ENCODE results near the gene EIF4A3.

EIF4A3 gene

GRCh38 chr17:80147035-80147822, at the start of gene EIF4A3:
EIF4A3 (minus strand) TSS chr17:80147128; CDS start chr17:80146961, 167 bp downstream.
- intact Hi-C loops (cut with DNase I): loop anchor here (2.0 to 10.0 kb wide), 3 partner anchors 46 to 118 kb away; partner anchors contain the start of genes GAA, RNF213, SGSH and SLC26A11
- peak; percentile 93 to 99 (median 98) for DNase-seq

GRCh38 chr17:80196652-80197051, 49.7 kb upstream of the EIF4A3 start:
- intact Hi-C loops (cut with DNase I): no loop called here
- DNase-seq: no peak

GRCh38 chr17:80195671-80196529, 49.0 kb upstream of the EIF4A3 start:
- DNase-seq: peak in 4 of 42 donors; percentile 16 to 52 (median 33)

GRCh38 chr17:80195141-80195540, 48.2 kb upstream of the EIF4A3 start:
- intact Hi-C loops (cut with DNase I): no loop called here
- DNase-seq: no peak

More at GRCh38 chr17:80195671-80196529, 49.0 kb upstream of the EIF4A3 start:
- intact Hi-C loops (cut with DNase I): no loop called here

- intact Hi-C loops (cut with DNase I): no loop called here
- peak in 41 of 42 donors; percentile 16 to 83 (median 53) for DNase-seq
Measured at GRCh38 chr17:80191865-80192661, 45.1 kb upstream of the EIF4A3 start.

GRCh38 chr17:80191192-80191591, 44.3 kb upstream of the EIF4A3 start:
- DNase-seq: no peak
- intact Hi-C loops (cut with DNase I): no loop called here

- no peak for DNase-seq
- intact Hi-C loops (cut with DNase I): no loop called here
Measured at GRCh38 chr17:80190716-80191115, 43.8 kb upstream of the EIF4A3 start.

- DNase-seq: no peak
- intact Hi-C loops (cut with DNase I): no loop called here
Measured at GRCh38 chr17:80189611-80190010, 42.7 kb upstream of the EIF4A3 start.

- intact Hi-C loops (cut with DNase I): no loop called here
- no peak for DNase-seq
Measured at GRCh38 chr17:80187515-80187941, 40.6 kb upstream of the EIF4A3 start.

- DNase-seq: no peak
- intact Hi-C loops (cut with DNase I): no loop called here
Measured at GRCh38 chr17:80187090-80187489, 40.2 kb upstream of the EIF4A3 start.

GRCh38 chr17:80185968-80186367, 39.0 kb upstream of the EIF4A3 start:
- intact Hi-C loops (cut with DNase I): no loop called here
- no peak for DNase-seq

GRCh38 chr17:80184423-80184714, 37.4 kb upstream of the EIF4A3 start:
- peak in 3 of 42 donors; percentile 21 to 31 (median 25) for DNase-seq
- intact Hi-C loops (cut with DNase I): no loop called here

- intact Hi-C loops (cut with DNase I): no loop called here
Measured at GRCh38 chr17:80183581-80184422, 36.9 kb upstream of the EIF4A3 start.

GRCh38 chr17:80182845-80183223, 35.9 kb upstream of the EIF4A3 start:
- intact Hi-C loops (cut with DNase I): no loop called here

More at GRCh38 chr17:80183581-80184422, 36.9 kb upstream of the EIF4A3 start:
- no peak for DNase-seq

GRCh38 chr17:80182118-80182844, 35.4 kb upstream of the EIF4A3 start:
- intact Hi-C loops (cut with DNase I): no loop called here
- no peak for DNase-seq

More at GRCh38 chr17:80182845-80183223, 35.9 kb upstream of the EIF4A3 start:
- DNase-seq: no peak

- DNase-seq: no peak
- intact Hi-C loops (cut with DNase I): no loop called here
Measured at GRCh38 chr17:80181431-80181830, 34.5 kb upstream of the EIF4A3 start.

- no peak for DNase-seq
- intact Hi-C loops (cut with DNase I): no loop called here
Measured at GRCh38 chr17:80180192-80180591, 33.3 kb upstream of the EIF4A3 start.
